H9 (cell line): ENCODE results near the gene SMAD6. TPM values are rescaled to one million over a fixed set of nuclear protein-coding genes. Genes with fewer than 3 reads are reported as not detected.

Experiments
- DNase-seq: peaks from one replicate; pipeline ENCODE4 v3.0.0-alpha.2; 2017
- H2AFZ ChIP-seq: one replicate; pipeline ENCODE4 v1.6.1; 2013; ENCODE audit warnings: mild to moderate bottlenecking, low read length, control low read depth, moderate library complexity
- H2AK5ac ChIP-seq: 2 replicates; pipeline ENCODE4 v1.6.1; 2013; ENCODE audit warnings: low read length, control low read depth, mixed read lengths; ENCODE audit not compliant: insufficient read length
- H2BK120ac ChIP-seq: one replicate; pipeline ENCODE4 v1.6.1; 2013; ENCODE audit warnings: low read depth, mild to moderate bottlenecking, low read length, control low read depth, inconsistent platforms; ENCODE audit not compliant: poor library complexity, severe bottlenecking
- H2BK12ac ChIP-seq: 2 replicates; pipeline ENCODE4 v1.6.1; 2013; ENCODE audit warnings: low read length, control low read depth, mixed read lengths, low read depth; ENCODE audit not compliant: insufficient read length
- H2BK15ac ChIP-seq: 2 replicates; pipeline ENCODE4 v1.6.1; 2013; ENCODE audit warnings: low read depth, low read length, control low read depth
- H2BK20ac ChIP-seq: one replicate; pipeline ENCODE4 v1.6.1; 2013; ENCODE audit warnings: low read depth, mild to moderate bottlenecking, low read length, control low read depth, inconsistent platforms; ENCODE audit not compliant: poor library complexity, severe bottlenecking
- H2BK5ac ChIP-seq: 2 replicates; pipeline ENCODE4 v1.6.1; 2013; ENCODE audit warnings: low read length, control low read depth, mixed read lengths; ENCODE audit not compliant: insufficient read length
- H3K14ac ChIP-seq: 2 replicates; pipeline ENCODE4 v1.6.1; 2013; ENCODE audit warnings: low read length, control low read depth; ENCODE audit not compliant: insufficient read depth
- H3K18ac ChIP-seq: 2 replicates; pipeline ENCODE4 v1.6.1; 2013; ENCODE audit warnings: low read depth, mild to moderate bottlenecking, mixed read lengths, low read length, control low read depth; ENCODE audit not compliant: insufficient read length
- H3K23ac ChIP-seq: 2 replicates; pipeline ENCODE4 v1.6.1; 2013; ENCODE audit warnings: low read length, control low read depth, mixed read lengths, low read depth; ENCODE audit not compliant: insufficient read length
- H3K23me2 ChIP-seq: 2 replicates; pipeline ENCODE4 v1.6.1; 2013; ENCODE audit warnings: low read depth, mild to moderate bottlenecking, mixed read lengths, low read length, control low read depth; ENCODE audit not compliant: insufficient read length, poor library complexity, severe bottlenecking
- H3K27ac ChIP-seq: 2 replicates; pipeline ENCODE4 v1.5.1; 2013; ENCODE audit warnings: low read length, control low read depth, mixed read lengths, low read depth; ENCODE audit not compliant: insufficient read length
- H3K27me3 ChIP-seq: 2 replicates; pipeline ENCODE4 v1.6.1; 2013; ENCODE audit warnings: low read length, control low read depth, inconsistent platforms; ENCODE audit not compliant: insufficient read depth
- H3K4ac ChIP-seq: 2 replicates; pipeline ENCODE4 v1.6.1; 2013; ENCODE audit warnings: low read depth, mild to moderate bottlenecking, control low read depth, inconsistent platforms, low read length, moderate library complexity
- H3K4me1 ChIP-seq: 2 replicates; pipeline ENCODE4 v1.6.1; 2013; ENCODE audit warnings: low read length, control low read depth, inconsistent platforms; ENCODE audit not compliant: insufficient read depth
- H3K4me2 ChIP-seq: 2 replicates; pipeline ENCODE4 v1.6.1; 2013; ENCODE audit warnings: low read length, control low read depth, mixed read lengths; ENCODE audit not compliant: insufficient read length, insufficient read depth
- H3K56ac ChIP-seq: 2 replicates; pipeline ENCODE4 v1.6.1; 2013; ENCODE audit warnings: low read depth, mild to moderate bottlenecking, mixed read lengths, low read length, control low read depth; ENCODE audit not compliant: insufficient read length
- H3K79me1 ChIP-seq: 2 replicates; pipeline ENCODE4 v1.6.1; 2013; ENCODE audit warnings: low read depth, mild to moderate bottlenecking, moderate library complexity, low read length, control low read depth, inconsistent platforms; ENCODE audit not compliant: insufficient read depth, poor library complexity, severe bottlenecking
- H3K79me2 ChIP-seq: 2 replicates; pipeline ENCODE4 v1.6.1; 2013; ENCODE audit warnings: low read length, control low read depth, inconsistent platforms; ENCODE audit not compliant: insufficient read depth
- H3K9ac ChIP-seq: 2 replicates; pipeline ENCODE4 v1.6.1; 2013; ENCODE audit warnings: low read length, control low read depth, mixed read lengths; ENCODE audit not compliant: insufficient read length; ENCODE audit errors: extremely low read depth
- H3K9me3 ChIP-seq: one replicate; pipeline ENCODE4 v1.6.1; 2013; ENCODE audit warnings: low read depth, low read length, inconsistent platforms; ENCODE audit not compliant: control insufficient read depth
- H3T11ph ChIP-seq: one replicate; pipeline ENCODE4 v1.6.1; 2013; ENCODE audit warnings: mild to moderate bottlenecking, low read length, control low read depth, inconsistent platforms
- H4K20me1 ChIP-seq: one replicate; pipeline ENCODE4 v1.6.1; 2013; ENCODE audit not compliant: control insufficient read depth, insufficient read length, insufficient read depth
- H4K5ac ChIP-seq: 2 replicates; pipeline ENCODE4 v1.6.1; 2013; ENCODE audit warnings: low read depth, mild to moderate bottlenecking, mixed read lengths, low read length, control low read depth; ENCODE audit not compliant: insufficient read length
- H4K8ac ChIP-seq: replicated peaks from 2 replicates; pipeline ENCODE4 v1.6.1; 2013; ENCODE audit warnings: low read length, control low read depth, mixed read lengths, low read depth; ENCODE audit not compliant: insufficient read length
- H4K91ac ChIP-seq: 2 replicates; pipeline ENCODE4 v1.6.1; 2013; ENCODE audit warnings: low read depth, mild to moderate bottlenecking, moderate library complexity, mixed read lengths, low read length, control low read depth; ENCODE audit not compliant: insufficient read length
- H3K27ac Mint-ChIP-seq, 3 experiments: 2 replicates in 2 of 3; 3 replicates in 1 of 3; pipeline ENCODE4 v1.8.0; 2020 to 2021; ENCODE audit warnings: mixed read lengths in 3 of 3, mild to moderate bottlenecking in 1 of 3, moderate library complexity in 1 of 3
- H3K27me3 Mint-ChIP-seq: 2 replicates; pipeline ENCODE4 v1.8.0; 2021; ENCODE audit warnings: low read depth, mild to moderate bottlenecking, moderate library complexity, mixed read lengths
- H3K36me3 Mint-ChIP-seq, 3 experiments: 2 replicates in 2 of 3; 3 replicates in 1 of 3; pipeline ENCODE4 v1.8.0; 2020 to 2021; ENCODE audit warnings: low read depth in 3 of 3, mixed read lengths in 3 of 3; ENCODE audit not compliant: insufficient read depth in 1 of 3
- H3K4me1 Mint-ChIP-seq, 2 experiments: 2 replicates each; pipeline ENCODE4 v1.8.0; 2020; ENCODE audit warnings: mixed read lengths in 2 of 2
- H3K4me3 Mint-ChIP-seq, 2 experiments: 2 replicates in 1 of 2; 3 replicates in 1 of 2; pipeline ENCODE4 v1.8.0; 2020 to 2021; ENCODE audit warnings: mild to moderate bottlenecking in 2 of 2, mixed read lengths in 2 of 2, moderate library complexity in 1 of 2
- H3K9me3 Mint-ChIP-seq, 2 experiments: 2 replicates in 1 of 2; 3 replicates in 1 of 2; pipeline ENCODE4 v1.8.0; 2020; ENCODE audit warnings: mild to moderate bottlenecking in 2 of 2, mixed read lengths in 2 of 2, moderate library complexity in 1 of 2
- WGBS: extraction: QIAGEN DNeasy Blood & Tissue Kit; methylation state at CpG from one replicate; pipeline ENCODE4 v1.1.7; 2013; ENCODE audit warnings: missing lambda C conversion rate, low lambda C conversion rate, mixed read lengths; ENCODE audit not compliant: insufficient read length; ENCODE audit errors: extremely low coverage; 5-methylcytosine and 5-hydroxymethylcytosine counted together
- total RNA-seq: library from RNA; stranded (reverse); gene quantifications from 2 replicates; pipeline ENCODE4 v1.2.1, GENCODE V29; 2021
- TF ChIP-seq, protein P1 (sequence below): fragments of 200-600 bp; sonication (generic); conservative IDR thresholded peaks from 3 replicates; pipeline ENCODE4 v1.8.0; 2021; ENCODE audit warnings: antibody characterized with exemption, mild to moderate bottlenecking

The SMAD6 gene
- total RNA-seq, 1 experiment from 2014 or later = 6.0 TPM

- no peak overlapping the region for H3K18ac ChIP-seq
- no peak overlapping the region for H4K8ac ChIP-seq
- H3K14ac ChIP-seq = no peak overlapping the region
- H2BK20ac ChIP-seq = no peak overlapping the region
- TF ChIP-seq, protein P1, sequence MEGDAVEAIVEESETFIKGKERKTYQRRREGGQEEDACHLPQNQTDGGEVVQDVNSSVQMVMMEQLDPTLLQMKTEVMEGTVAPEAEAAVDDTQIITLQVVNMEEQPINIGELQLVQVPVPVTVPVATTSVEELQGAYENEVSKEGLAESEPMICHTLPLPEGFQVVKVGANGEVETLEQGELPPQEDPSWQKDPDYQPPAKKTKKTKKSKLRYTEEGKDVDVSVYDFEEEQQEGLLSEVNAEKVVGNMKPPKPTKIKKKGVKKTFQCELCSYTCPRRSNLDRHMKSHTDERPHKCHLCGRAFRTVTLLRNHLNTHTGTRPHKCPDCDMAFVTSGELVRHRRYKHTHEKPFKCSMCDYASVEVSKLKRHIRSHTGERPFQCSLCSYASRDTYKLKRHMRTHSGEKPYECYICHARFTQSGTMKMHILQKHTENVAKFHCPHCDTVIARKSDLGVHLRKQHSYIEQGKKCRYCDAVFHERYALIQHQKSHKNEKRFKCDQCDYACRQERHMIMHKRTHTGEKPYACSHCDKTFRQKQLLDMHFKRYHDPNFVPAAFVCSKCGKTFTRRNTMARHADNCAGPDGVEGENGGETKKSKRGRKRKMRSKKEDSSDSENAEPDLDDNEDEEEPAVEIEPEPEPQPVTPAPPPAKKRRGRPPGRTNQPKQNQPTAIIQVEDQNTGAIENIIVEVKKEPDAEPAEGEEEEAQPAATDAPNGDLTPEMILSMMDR = no peak
- Mint-ChIP-seq H3K36me3 (no peaks in the 10 kb centered on the region), H3K27me3 (0 out of 2 replicates have a peak, but pooled peaks cover 1% of the 10 kb centered on the region), H3K27ac (no peak overlapping the region), H3K4me3 (no peak overlapping the region), H3K9me3 (no peaks in the 10 kb centered on the region), H3K4me1 (peaks cover 9 to 11% of the 10 kb centered on the region in 2 experiments)
- no peaks in the 10 kb centered on the region for H3K9me3 ChIP-seq
- no peak overlapping the region for H3K27ac ChIP-seq
- H3K4ac ChIP-seq = no peak overlapping the region
- H3T11ph ChIP-seq = no peak overlapping the region
- H2BK15ac ChIP-seq = no peak overlapping the region
- no peaks in the 10 kb centered on the region for H3K23me2 ChIP-seq
- H2BK5ac ChIP-seq = no peak overlapping the region
- no peaks in the 10 kb centered on the region for H4K20me1 ChIP-seq
- no peak overlapping the region for H2AFZ ChIP-seq
- H4K5ac ChIP-seq = no peak overlapping the region
- no peaks in the 10 kb centered on the region for H3K27me3 ChIP-seq
- H3K79me2 ChIP-seq = no peaks in the 10 kb centered on the region
- H3K4me2 ChIP-seq = no peak overlapping the region
- H3K9ac ChIP-seq = no peak overlapping the region
- no peak overlapping the region for H2BK120ac ChIP-seq
- H2BK12ac ChIP-seq = no peak overlapping the region
- H2AK5ac ChIP-seq = no peak overlapping the region
- DNase-seq = no peak
- no peaks in the 10 kb centered on the region for H3K79me1 ChIP-seq
- H3K56ac ChIP-seq = no peak overlapping the region
- H4K91ac ChIP-seq = no peak overlapping the region
- WGBS = no CpG with 5 or more reads among the region's 7 CpGs
- H3K23ac ChIP-seq = no peak overlapping the region
- H3K4me1 ChIP-seq = no peaks in the 10 kb centered on the region
These were observed 95.9 kb downstream of the SMAD6 start for GRCh38 chr15:66797921-66798320.
